HepG2 (cell line): ENCODE data around the gene ZGRF1. TPM values are rescaled to one million over a fixed set of nuclear protein-coding genes. Genes with fewer than 3 reads are reported as not detected.

ENCODE experiments used
- AKAP8 ChIP-seq: sonication (generic); formaldehyde crosslinking; IDR thresholded peaks from 2 replicates; pipeline ENCODE4 v1.5.1; 2020; ENCODE audit warnings: mild to moderate bottlenecking, missing genetic modification reagents
- ATAD3A ChIP-seq: sonication (generic); formaldehyde crosslinking; IDR thresholded peaks from 2 replicates; pipeline ENCODE4 v1.4.0; 2020; ENCODE audit warnings: missing genetic modification reagents
- CEBPB ChIP-seq: IDR thresholded peaks from 2 replicates; pipeline ENCODE4 v1.6.1; 2011; ENCODE audit warnings: low read depth, low read length, improper control_type of control experiment, borderline replicate concordance
- MBNL3 ChIP-seq: fragments of 250-450 bp; sonication (Bioruptor Pico); conservative IDR thresholded peaks from 2 replicates; pipeline ENCODE4 v1.8.0; 2022; ENCODE audit warnings: mild to moderate bottlenecking, inconsistent platforms
- NR2F1 ChIP-seq, 2 experiments: fragments of 450-650 bp in 1 of 2; formaldehyde crosslinking in 1 of 2; IDR thresholded peaks; 2 replicates each; pipeline versions ENCODE4 v1.5.0 to v1.6.1; 2016 to 2020; ENCODE audit warnings: mild to moderate bottlenecking in 1 of 2, missing compliant biosample characterization in 1 of 2, missing genetic modification reagents in 1 of 2, moderate library complexity in 1 of 2
- RELA ChIP-seq: sonication (generic); formaldehyde crosslinking; IDR thresholded peaks from 2 replicates; pipeline ENCODE4 v1.4.0; 2020; ENCODE audit warnings: missing genetic modification reagents
- RORA ChIP-seq: sonication (generic); formaldehyde crosslinking; IDR thresholded peaks from 2 replicates; pipeline ENCODE4 v1.5.0; 2020; ENCODE audit warnings: mild to moderate bottlenecking, missing genetic modification reagents, moderate library complexity
- SALL1 ChIP-seq: sonication (generic); formaldehyde crosslinking; IDR thresholded peaks from 2 replicates; pipeline ENCODE4 v1.8.0; 2022; ENCODE audit warnings: mild to moderate bottlenecking, missing genetic modification reagents
- SIX1 ChIP-seq: sonication (generic); formaldehyde crosslinking; IDR thresholded peaks from 2 replicates; pipeline ENCODE4 v1.4.0; 2020; ENCODE audit warnings: missing genetic modification reagents, borderline replicate concordance
- TBX3 ChIP-seq: fragments of 450-650 bp; IDR thresholded peaks from 2 replicates; pipeline ENCODE4 v1.6.1; 2017; ENCODE audit warnings: antibody characterized with exemption, mild to moderate bottlenecking, inconsistent platforms, borderline replicate concordance
- ZFP82 ChIP-seq: sonication (generic); formaldehyde crosslinking; IDR thresholded peaks from 2 replicates; pipeline ENCODE4 v1.5.1; 2020; ENCODE audit warnings: mild to moderate bottlenecking, missing genetic modification reagents, borderline replicate concordance
- ZNF264 ChIP-seq: sonication (generic); formaldehyde crosslinking; IDR thresholded peaks from 2 replicates; pipeline ENCODE4 v1.4.0; 2020; ENCODE audit warnings: missing genetic modification reagents
- ZNF552 ChIP-seq: sonication (generic); formaldehyde crosslinking; IDR thresholded peaks from 2 replicates; pipeline ENCODE4 v1.9.0; 2022; ENCODE audit warnings: missing genetic modification reagents, mild to moderate bottlenecking, borderline replicate concordance
- ZNF670 ChIP-seq: sonication (generic); formaldehyde crosslinking; IDR thresholded peaks from 2 replicates; pipeline ENCODE4 v1.8.0; 2022; ENCODE audit warnings: mild to moderate bottlenecking, missing genetic modification reagents, borderline replicate concordance
- ZNF850 ChIP-seq: sonication (generic); formaldehyde crosslinking; conservative IDR thresholded peaks from 2 replicates; pipeline ENCODE4 v1.9.0; 2021; ENCODE audit warnings: mild to moderate bottlenecking, missing genetic modification reagents
- ZSCAN12 ChIP-seq: sonication (generic); formaldehyde crosslinking; IDR thresholded peaks from 2 replicates; pipeline ENCODE4 v1.9.0; 2021; ENCODE audit warnings: mild to moderate bottlenecking, missing genetic modification reagents
- ZSCAN25 ChIP-seq: sonication (generic); formaldehyde crosslinking; IDR thresholded peaks from 2 replicates; pipeline ENCODE4 v1.8.0; 2022; ENCODE audit warnings: mild to moderate bottlenecking, missing genetic modification reagents
- polyA plus RNA-seq, 8 experiments: library from polyadenylated mRNA; depleted of rRNA in 3 of 8; stranded (reverse) in 7 of 8; unstranded in 1 of 8; fragments of >200 nt; fragmentation: Illumina TruSeq in 4 of 8; extraction: Trizol in 4 of 8; gene quantifications; 2 replicates each; pipeline versions ENCODE4 v1.2.1 to v1.2.3, GENCODE V29; 2011 to 2016; ENCODE audit warnings: low read depth in 4 of 8, missing spikeins in 1 of 8, mixed read lengths in 1 of 8; ENCODE audit not compliant: insufficient read depth in 1 of 8
- total RNA-seq, 5 experiments: library from RNA; depleted of rRNA; stranded (reverse); fragments of >200 nt; fragmentation: Illumina TruSeq; extraction: Trizol; gene quantifications; 2 replicates each; pipeline ENCODE4 v1.2.3, GENCODE V29; 2016; ENCODE audit warnings: low read depth in 1 of 5
- TF ChIP-seq, protein P1 (sequence below): sonication (generic); formaldehyde crosslinking; IDR thresholded peaks from 2 replicates; pipeline ENCODE4 v1.4.0; 2020; ENCODE audit warnings: low read depth, mild to moderate bottlenecking, missing genetic modification reagents
- TF ChIP-seq, protein P2 (sequence below): sonication (generic); formaldehyde crosslinking; IDR thresholded peaks from 2 replicates; pipeline ENCODE4 v1.5.0; 2020; ENCODE audit warnings: missing genetic modification reagents
- TF ChIP-seq, protein P3 (sequence below): sonication (generic); formaldehyde crosslinking; IDR thresholded peaks from 2 replicates; pipeline ENCODE4 v1.4.0; 2020; ENCODE audit warnings: missing genetic modification reagents
- TF ChIP-seq, protein P4 (sequence below): sonication (generic); formaldehyde crosslinking; IDR thresholded peaks from 2 replicates; pipeline ENCODE4 v1.4.0; 2020; ENCODE audit warnings: low read depth, mild to moderate bottlenecking, missing genetic modification reagents

Gene ZGRF1
- total and polyA plus RNA-seq, 2 of the 13 experiments (the other 11 are each of a cell fraction or from before 2014, with no cell fraction given) = 8.6 to 15.9 TPM

DNA sequence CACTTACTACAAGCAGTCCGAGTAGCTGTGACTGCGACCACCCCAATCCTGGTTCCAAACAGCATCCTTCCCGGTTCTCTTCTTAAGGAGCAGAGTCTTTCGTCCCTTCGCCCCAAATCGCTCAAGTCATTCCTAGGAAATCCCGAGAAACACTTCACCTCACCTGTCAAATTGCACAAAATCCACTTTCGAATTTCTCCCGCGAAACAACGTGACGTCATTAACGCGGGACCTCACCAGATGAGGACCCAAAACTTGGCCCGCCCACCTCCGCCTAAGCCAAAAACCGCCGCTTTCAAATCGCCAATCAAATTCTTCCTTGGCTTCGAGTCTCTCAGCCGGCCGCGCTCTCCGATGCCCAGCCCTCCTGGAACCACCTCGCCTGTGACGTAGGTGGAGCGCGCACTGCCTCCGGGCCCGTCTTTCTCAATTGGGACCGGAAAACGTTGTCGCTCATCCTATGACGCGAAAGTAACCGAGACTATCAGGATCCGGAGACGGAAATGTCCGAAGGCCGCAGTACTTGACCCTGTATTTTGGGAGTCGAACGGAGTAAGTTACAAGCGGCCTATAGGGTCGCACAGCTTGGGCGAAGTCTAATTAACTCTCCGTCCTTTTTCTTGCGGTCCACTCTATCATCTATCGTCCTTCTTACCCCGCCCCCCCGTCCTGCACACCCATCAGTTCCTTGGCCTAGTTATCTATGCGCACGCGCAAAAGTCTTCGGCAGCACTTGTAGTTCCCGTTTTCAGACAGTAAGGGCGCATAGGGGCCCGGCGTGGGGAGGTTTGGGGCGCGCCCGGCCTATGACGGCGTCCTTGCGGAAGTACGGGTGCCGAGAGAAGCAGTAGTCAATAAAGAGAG is at the start of gene ZGRF1, which contains the start of gene LARP7 (continued):
- TF ChIP-seq ZNF850 (CRISPR knock-in tag) = no peak
- TF ChIP-seq ZNF552 = no peak
- peak; percentile 76; the same call in 1 of the 2 replicates for TF ChIP-seq ZNF264
- TF ChIP-seq, protein P1, sequence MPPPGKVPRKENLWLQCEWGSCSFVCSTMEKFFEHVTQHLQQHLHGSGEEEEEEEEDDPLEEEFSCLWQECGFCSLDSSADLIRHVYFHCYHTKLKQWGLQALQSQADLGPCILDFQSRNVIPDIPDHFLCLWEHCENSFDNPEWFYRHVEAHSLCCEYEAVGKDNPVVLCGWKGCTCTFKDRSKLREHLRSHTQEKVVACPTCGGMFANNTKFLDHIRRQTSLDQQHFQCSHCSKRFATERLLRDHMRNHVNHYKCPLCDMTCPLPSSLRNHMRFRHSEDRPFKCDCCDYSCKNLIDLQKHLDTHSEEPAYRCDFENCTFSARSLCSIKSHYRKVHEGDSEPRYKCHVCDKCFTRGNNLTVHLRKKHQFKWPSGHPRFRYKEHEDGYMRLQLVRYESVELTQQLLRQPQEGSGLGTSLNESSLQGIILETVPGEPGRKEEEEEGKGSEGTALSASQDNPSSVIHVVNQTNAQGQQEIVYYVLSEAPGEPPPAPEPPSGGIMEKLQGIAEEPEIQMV (CRISPR knock-in tag) = no peak
- TF ChIP-seq RELA = no peak
- TF ChIP-seq NR2F1 (CRISPR knock-in tag; IDR thresholded peaks at IDR 0.05) = no peak
- no peak for TF ChIP-seq TBX3
- peak; percentile 50 for TF ChIP-seq SALL1 (CRISPR knock-in tag)
- TF ChIP-seq, protein P2, sequence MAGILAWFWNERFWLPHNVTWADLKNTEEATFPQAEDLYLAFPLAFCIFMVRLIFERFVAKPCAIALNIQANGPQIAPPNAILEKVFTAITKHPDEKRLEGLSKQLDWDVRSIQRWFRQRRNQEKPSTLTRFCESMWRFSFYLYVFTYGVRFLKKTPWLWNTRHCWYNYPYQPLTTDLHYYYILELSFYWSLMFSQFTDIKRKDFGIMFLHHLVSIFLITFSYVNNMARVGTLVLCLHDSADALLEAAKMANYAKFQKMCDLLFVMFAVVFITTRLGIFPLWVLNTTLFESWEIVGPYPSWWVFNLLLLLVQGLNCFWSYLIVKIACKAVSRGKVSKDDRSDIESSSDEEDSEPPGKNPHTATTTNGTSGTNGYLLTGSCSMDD (CRISPR knock-in tag) = no peak
- TF ChIP-seq CEBPB = peak; percentile 59; the same call in 1 of the 2 replicates
- no peak for TF ChIP-seq ZFP82 (CRISPR knock-in tag)
- TF ChIP-seq AKAP8 = no peak
- TF ChIP-seq ZSCAN25 = peak; percentile 18; the same call in 1 of the 2 replicates
- no peak for TF ChIP-seq RORA (CRISPR knock-in tag)
- no peak for TF ChIP-seq MBNL3 (CRISPR knock-in tag)
- TF ChIP-seq, protein P3, sequence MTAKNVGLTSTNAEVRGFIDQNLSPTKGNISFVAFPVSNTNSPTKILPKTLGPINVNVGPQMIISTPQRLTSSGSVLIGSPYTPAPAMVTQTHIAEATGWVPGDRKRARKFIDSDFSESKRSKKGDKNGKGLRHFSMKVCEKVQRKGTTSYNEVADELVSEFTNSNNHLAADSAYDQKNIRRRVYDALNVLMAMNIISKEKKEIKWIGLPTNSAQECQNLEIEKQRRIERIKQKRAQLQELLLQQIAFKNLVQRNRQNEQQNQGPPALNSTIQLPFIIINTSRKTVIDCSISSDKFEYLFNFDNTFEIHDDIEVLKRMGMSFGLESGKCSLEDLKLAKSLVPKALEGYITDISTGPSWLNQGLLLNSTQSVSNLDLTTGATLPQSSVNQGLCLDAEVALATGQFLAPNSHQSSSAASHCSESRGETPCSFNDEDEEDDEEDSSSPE = peak; percentile 99
- 0 out of 2 replicates have a peak, but pooled peaks have one; percentile 11 for TF ChIP-seq SIX1 (CRISPR knock-in tag)
- TF ChIP-seq, protein P4, sequence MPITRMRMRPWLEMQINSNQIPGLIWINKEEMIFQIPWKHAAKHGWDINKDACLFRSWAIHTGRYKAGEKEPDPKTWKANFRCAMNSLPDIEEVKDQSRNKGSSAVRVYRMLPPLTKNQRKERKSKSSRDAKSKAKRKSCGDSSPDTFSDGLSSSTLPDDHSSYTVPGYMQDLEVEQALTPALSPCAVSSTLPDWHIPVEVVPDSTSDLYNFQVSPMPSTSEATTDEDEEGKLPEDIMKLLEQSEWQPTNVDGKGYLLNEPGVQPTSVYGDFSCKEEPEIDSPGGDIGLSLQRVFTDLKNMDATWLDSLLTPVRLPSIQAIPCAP (CRISPR knock-in tag) = no peak
- TF ChIP-seq ZSCAN12 (CRISPR knock-in tag) = no peak
- no peak for TF ChIP-seq ATAD3A (CRISPR knock-in tag)
- 0 out of 2 replicates have a peak, but pooled peaks have one; percentile 39 for TF ChIP-seq ZNF670 (CRISPR knock-in tag)
